RPMI7951 (cell line): ENCODE measurements around the gene RNF2. TPM values are rescaled to one million over a fixed set of nuclear protein-coding genes. Genes with fewer than 3 reads are reported as not detected.
"Not testable (repeated sequence)": the region's sequence is repeated elsewhere in the genome, so short reads cannot be mapped to it uniquely, and the experiment has no call there.

Experiments
- DNase-seq: peaks from one replicate; pipeline ENCODE4 v3.0.0-alpha.2; 2012; ENCODE audit warnings: low read depth
- total RNA-seq: library from RNA; depleted of rRNA; stranded (reverse); fragments of >200 nt; shearing (Covaris generic); gene quantifications from 2 replicates; pipeline ENCODE4 v1.2.3, GENCODE V29; 2014

RNF2 gene
- total RNA-seq, 1 experiment from 2014 or later = 21.1 TPM

DNA sequence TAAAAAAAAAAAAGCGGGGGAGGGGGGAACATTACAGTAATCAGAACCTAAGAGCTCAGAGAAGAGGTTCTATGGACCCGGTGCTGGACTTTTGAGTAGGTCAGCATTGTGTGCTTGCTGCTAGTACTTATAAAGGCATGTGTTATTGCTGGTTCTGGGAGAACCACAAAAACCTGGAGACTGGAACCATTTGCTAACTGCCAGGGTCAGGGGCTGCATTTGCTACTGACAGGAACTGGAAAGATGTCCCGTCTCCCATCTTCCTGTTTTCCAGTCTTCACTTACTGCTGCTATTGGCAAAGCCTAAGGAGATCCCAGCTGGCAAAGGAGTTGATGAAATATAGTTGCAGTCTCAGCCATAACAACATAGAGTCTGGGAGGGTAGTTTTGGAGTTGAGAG, 4.3 kb downstream of the RNF2 start:
- no peak for DNase-seq

- DNase-seq = peak; percentile 13
These were observed 5.6 kb downstream of the RNF2 start for GRCh38 chr1:185050823-185051451.

- no peak for DNase-seq
These were observed 7.8 kb downstream of the RNF2 start for GRCh38 chr1:185053204-185053603.

GRCh38 chr1:185054365-185055060, 9.2 kb downstream of the RNF2 start:
- DNase-seq = no peak

GRCh38 chr1:185058110-185058509, 12.8 kb downstream of the RNF2 start:
- no peak for DNase-seq

DNA sequence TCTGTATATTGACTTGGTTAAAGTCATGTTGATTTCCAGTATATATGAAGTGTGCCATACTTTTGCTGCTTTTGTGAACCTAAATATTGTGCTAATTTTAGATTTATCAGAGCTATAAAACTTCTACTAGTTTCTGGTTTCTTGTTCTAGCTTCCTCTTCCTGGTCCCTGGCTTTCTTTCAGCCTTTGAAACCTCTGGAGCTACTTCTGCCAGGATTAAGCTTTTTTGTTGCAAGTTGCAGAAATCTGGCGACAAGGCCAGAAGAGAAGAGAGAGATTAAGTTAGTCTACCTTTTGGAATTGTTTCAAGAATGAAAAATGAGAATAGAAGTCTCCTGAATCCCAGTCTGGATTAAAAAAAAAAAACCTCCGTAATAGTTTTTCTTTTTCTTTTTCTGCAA, 13.5 kb downstream of the RNF2 start:
- DNase-seq = no peak

GRCh38 chr1:185059950-185060571, 14.7 kb downstream of the RNF2 start:
- DNase-seq = no peak

DNA sequence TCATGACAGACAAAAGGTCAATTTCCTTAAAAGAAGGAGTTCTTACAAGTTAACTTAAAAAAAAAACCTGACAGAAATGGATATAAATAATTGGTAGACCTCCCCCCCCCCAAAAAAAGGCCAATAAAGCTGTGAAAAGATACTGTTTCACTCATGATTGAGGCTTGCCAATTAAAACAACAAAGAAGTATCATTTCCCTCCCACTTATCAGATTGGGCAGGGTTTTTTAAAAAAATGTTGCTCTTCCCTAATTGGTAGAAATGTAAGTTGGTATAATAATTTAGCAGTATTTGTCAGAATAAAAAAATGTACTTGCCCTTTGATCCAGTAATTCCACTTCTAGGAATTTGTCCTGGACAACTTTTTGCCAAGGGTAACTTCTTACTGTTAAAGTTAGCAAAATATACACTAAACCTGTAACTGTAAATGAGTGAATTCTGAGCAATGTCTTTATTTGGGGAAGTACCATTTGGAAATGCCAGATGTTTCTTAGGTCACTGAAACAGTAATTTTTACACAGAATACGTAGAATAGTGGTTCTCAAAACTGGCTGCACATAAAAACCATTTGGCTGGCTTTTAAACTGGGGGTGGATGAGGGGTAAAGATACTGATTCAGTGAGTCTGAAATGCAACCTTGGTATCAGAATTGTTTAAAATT, 17.5 kb downstream of the RNF2 start:
- no peak for DNase-seq

GRCh38 chr1:185063719-185064118, 18.4 kb downstream of the RNF2 start:
- DNase-seq = no peak

- DNase-seq = not testable (repeated sequence)
These were observed 19.6 kb downstream of the RNF2 start for GRCh38 chr1:185065006-185065405.

- no peak for DNase-seq
These were observed 20.8 kb downstream of the RNF2 start for GRCh38 chr1:185066181-185066580.

- DNase-seq = no peak
These were observed 23.0 kb downstream of the RNF2 start for GRCh38 chr1:185068341-185068740.

DNA sequence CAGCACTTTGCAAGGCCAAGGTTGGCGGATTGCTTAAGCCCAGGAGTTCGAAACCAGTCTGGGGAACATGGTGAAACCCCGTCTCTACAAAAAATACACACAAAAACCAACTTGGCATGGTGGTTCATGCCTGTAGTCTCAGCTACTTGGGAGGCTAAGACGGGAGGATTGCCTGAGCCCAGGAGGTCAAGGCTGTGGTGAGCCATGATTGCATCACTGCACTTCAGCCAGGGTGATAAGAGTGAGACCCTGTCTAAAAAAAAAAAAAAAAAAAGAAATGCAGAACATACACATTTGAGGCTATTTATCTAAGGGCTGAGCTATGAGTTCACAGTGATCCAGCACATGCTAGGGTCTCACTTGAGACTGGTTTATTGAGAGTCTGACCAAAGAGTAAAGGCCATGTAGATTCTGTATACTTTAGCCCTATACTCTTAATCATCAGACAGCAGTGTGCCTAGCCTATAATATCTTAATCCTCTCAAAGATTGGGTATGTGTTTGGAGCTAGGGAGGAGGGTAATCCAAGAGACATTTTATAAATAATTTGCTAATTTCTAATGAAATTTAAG, 23.9 kb downstream of the RNF2 start:
- no peak for DNase-seq

- no peak for DNase-seq
These were observed 24.7 kb downstream of the RNF2 start for GRCh38 chr1:185070051-185070450.

GRCh38 chr1:185073725-185074124, 28.4 kb downstream of the RNF2 start:
- DNase-seq = no peak

- peak; percentile 7 for DNase-seq
These were observed 28.9 kb downstream of the RNF2 start for GRCh38 chr1:185074307-185074706.

DNA sequence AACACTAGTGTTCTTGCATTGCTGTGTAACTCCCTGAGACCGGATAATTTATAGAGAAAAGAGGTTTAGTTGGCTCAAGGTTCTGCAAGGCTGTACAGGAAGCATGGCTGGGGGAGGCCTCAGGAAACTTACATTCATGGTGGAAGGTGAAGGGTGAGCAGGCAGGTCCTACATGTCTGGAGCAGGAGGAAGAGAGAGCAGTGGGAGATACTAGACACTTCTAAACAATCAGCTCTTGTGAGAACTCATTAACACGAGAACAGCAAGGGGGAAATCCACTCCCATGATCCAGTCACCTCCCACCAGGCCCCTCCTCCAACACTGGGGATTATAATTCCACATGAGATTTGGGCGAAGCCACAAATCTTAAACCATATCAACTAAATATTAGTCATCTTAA, 30.1 kb downstream of the RNF2 start:
- no peak for DNase-seq

DNA sequence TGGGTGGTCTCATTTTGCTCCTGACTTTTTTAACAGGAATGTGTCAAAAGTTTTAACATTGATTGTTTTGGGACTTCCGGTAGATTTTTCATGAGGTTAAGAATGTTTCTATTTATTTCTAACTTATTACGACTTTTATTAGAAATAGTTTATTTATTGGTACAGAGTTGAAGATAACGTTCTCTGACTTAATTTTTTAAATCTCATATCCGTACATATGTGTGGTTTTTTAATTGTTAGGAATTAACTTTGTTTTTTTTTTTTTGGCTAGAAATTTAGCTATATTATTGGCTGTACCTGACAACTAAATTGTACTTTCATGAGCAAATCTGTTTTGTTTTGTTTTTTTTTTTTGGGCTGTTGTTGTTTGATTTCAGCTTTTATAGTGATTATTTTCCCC, 32.0 kb downstream of the RNF2 start:
- DNase-seq = no peak

DNA sequence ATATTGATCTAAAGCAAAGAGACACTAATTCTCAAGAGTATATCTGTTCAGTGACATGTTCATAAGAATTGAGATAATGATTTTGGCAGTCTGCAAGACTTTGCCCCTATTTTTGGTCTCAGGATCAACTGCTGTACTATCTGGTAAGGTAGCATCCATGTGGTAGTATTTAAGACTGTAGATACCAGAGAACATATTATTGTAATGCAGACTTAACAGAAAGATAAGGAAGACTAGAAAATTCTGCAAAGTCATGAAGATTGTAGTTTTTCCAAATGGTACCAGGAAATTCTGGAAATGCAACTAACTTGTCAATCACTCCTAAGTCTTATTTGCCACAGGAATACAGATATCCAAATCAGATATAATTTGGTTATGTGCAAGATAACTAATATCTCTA, 35.1 kb downstream of the RNF2 start:
- no peak for DNase-seq

GRCh38 chr1:185083818-185084217, 38.5 kb downstream of the RNF2 start:
- no peak for DNase-seq

- DNase-seq = no peak
These were observed 41.7 kb downstream of the RNF2 start for GRCh38 chr1:185087101-185087500.

- DNase-seq = no peak
These were observed 42.4 kb downstream of the RNF2 start for GRCh38 chr1:185087746-185088145.
